Upper lobe of left lung (tissue), 6 donors: ENCODE data around the gene LHX5. TPM values are rescaled to one million over a fixed set of nuclear protein-coding genes. Genes with fewer than 3 reads are reported as not detected.
"Not testable (repeated sequence)": the region's sequence is repeated elsewhere in the genome, so short reads cannot be mapped to it uniquely, and the experiment has no call there.

ENCODE experiments used
- ATAC-seq, 2 donors: fragments of 200-7000 bp; cut with Tn5 transposase; one replicate each; pipeline ENCODE4 v1.9.1; 2022; ENCODE audit warnings: mild to moderate bottlenecking in 2 of 2, moderate library complexity in 2 of 2; ENCODE audit not compliant: low FRiP score in 2 of 2
- DNase-seq, 2 donors: peaks; one replicate each; pipeline ENCODE4 v3.0.0-alpha.2; 2019 to 2020
- H3K27ac ChIP-seq, 4 donors: fragments of 200-600 bp; sonication (generic); one replicate each; pipeline ENCODE4 v1.5.1; 2016 to 2019
- H3K27me3 ChIP-seq, 4 donors: fragments of 200-600 bp; sonication (generic); one replicate each; pipeline ENCODE4 v1.5.1; 2017 to 2019
- H3K36me3 ChIP-seq, 4 donors: fragments of 200-600 bp; sonication (generic); one replicate each; pipeline ENCODE4 v1.5.1; 2016 to 2019
- H3K4me1 ChIP-seq, 4 donors: fragments of 200-600 bp; sonication (generic); one replicate each; pipeline ENCODE4 v1.5.1; 2018 to 2019
- H3K4me3 ChIP-seq, 4 donors: fragments of 200-600 bp; sonication (generic); one replicate each; pipeline ENCODE4 v1.5.1; 2017 to 2019; ENCODE audit warnings: mild to moderate bottlenecking in 2 of 4, moderate library complexity in 1 of 4
- H3K9me3 ChIP-seq, 4 donors: fragments of 200-600 bp; sonication (generic); one replicate each; pipeline ENCODE4 v1.5.1; 2018 to 2019
- EP300 ChIP-seq, 4 donors: sonication (generic); formaldehyde crosslinking; IDR thresholded peaks; one replicate each; pipeline ENCODE4 v1.5.1; 2017; ENCODE audit warnings: antibody characterized with exemption in 4 of 4, control low read depth in 2 of 4
- POLR2A ChIP-seq, 4 donors: fragments of 450-650 bp; IDR thresholded peaks; one replicate each; pipeline ENCODE4 v1.5.1; 2016 to 2017; ENCODE audit warnings: antibody characterized with exemption in 4 of 4, mild to moderate bottlenecking in 2 of 4
- POLR2AphosphoS5 ChIP-seq, 2 donors: sonication (generic); formaldehyde crosslinking; IDR thresholded peaks; one replicate each; pipeline ENCODE4 v1.5.1; 2017; ENCODE audit warnings: antibody characterized with exemption in 2 of 2
- WGBS, 2 donors: methylation state at CpG; one replicate each; pipeline ENCODE4 v1.1.5; 2017 to 2018; 5-methylcytosine and 5-hydroxymethylcytosine counted together
- total RNA-seq, 6 donors: library from RNA; depleted of rRNA in 4 of 6; stranded (reverse); fragments of >200 nt in 4 of 6; gene quantifications; one replicate each; pipeline versions ENCODE4 v1.1.0 to v1.2.1, GENCODE V29; 2016 to 2021
- TF ChIP-seq, protein P1 (sequence below), 6 experiments: fragments of 450-650 bp in 4 of 6; fragments of 200-600 bp in 2 of 6; sonication (generic) in 2 of 6; IDR thresholded peaks; one replicate each; pipeline ENCODE4 v1.5.1; 2016 to 2019; ENCODE audit warnings: antibody characterized with exemption in 6 of 6
- donor health status: DM: no; HTN: no; CAD: no; lungs with moderate emphysema.
- donor health status: DM: no; HTN: yes; CAD: no; lungs with severe emphysema.

LHX5 gene
- total RNA-seq, 6 donors from 2014 or later: not detected

DNA sequence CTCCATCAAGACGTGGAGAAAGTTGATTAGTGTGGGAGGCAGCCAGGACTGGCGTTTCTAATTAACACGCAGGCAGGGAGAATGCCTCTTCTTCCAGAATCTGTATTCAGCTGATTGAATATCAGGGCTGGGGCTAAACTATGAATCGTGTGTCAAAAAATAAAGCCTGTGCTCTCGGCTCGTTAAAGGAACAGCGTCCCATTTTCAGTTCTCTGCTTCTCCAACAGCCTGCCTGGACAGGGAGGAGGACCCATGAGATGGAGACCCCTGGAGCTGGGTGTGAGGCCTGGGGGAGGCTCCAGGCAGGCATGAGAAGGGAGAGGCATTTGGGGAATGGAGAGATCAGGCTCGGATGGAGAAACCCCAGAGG lies 28.6 kb upstream of the LHX5 start:
- H3K4me1 ChIP-seq: no peaks in the 10 kb centered on the region
- ATAC-seq (no peak), DNase-seq (no peak)
- H3K27ac ChIP-seq: no peak overlapping the region
- peaks cover 0 to 7% (median 2%) of the 10 kb centered on the region in 4 donors for H3K27me3 ChIP-seq
- no peaks in the 10 kb centered on the region for H3K9me3 ChIP-seq
- WGBS, 2 donors: 19 to 27% methylated on average over 7 to 8 of the region's 8 CpGs
- no peaks in the 10 kb centered on the region for H3K36me3 ChIP-seq
- TF ChIP-seq EP300 (IDR thresholded peaks at IDR 0.05) (no peak), POLR2AphosphoS5 (IDR thresholded peaks at IDR 0.05) (no peak), POLR2A (IDR thresholded peaks at IDR 0.05) (no peak)
- H3K4me3 ChIP-seq: no peak overlapping the region

DNA sequence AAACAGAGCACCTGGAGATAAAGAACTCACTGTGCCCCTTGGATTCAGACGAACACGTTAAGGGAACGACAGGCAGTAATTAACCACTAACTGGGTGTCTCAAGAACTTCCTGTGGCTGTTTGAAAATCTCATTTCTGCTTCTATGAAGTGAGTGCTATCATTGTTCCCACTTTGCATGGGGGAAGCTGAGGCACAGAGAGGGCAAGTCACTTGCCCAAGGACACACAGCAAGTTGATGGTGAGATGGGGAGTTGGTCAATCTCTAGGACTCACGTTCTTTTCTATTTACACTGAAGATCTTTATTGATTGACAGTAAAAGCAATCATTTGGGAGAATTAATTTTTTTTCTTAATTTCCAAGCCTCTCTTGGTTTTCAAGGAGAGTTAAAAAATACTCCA lies 26.8 kb upstream of the LHX5 start:
- H3K36me3 ChIP-seq: no peaks in the 10 kb centered on the region
- H3K4me3 ChIP-seq: no peak overlapping the region
- DNase-seq: no peak
- H3K4me1 ChIP-seq: no peaks in the 10 kb centered on the region
- TF ChIP-seq POLR2A (IDR thresholded peaks at IDR 0.05) (no peak), EP300 (IDR thresholded peaks at IDR 0.05) (no peak), POLR2AphosphoS5 (IDR thresholded peaks at IDR 0.05) (no peak)
- H3K27me3 ChIP-seq: peaks cover 0 to 7% (median 2%) of the 10 kb centered on the region in 4 donors
- no peak overlapping the region for H3K27ac ChIP-seq
- H3K9me3 ChIP-seq: no peaks in the 10 kb centered on the region
- no peak for ATAC-seq
- 43 to 45% methylated on average over 4 of the region's 4 CpGs for WGBS, 2 donors

DNA sequence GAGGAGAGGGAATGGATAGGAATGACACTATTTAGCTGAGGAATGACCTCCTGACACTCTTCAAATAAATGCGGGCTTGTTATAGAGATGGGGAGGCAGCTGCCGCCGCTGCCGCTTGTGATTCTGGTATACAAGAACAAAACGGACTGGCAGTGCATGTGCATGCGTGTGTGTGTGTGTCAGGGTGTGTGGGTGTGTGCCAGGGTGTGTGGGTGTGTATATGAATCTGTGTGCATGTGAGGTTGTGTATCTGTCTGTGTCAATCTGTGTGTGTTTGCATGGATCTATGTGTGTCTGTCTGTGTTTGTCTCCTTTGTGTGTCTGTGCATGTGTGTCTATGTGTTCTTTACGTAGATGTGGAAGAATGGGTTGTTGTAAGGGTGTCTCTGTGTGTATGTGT lies 26.0 kb upstream of the LHX5 start:
- no peak overlapping the region for H3K4me3 ChIP-seq
- 30 to 38% methylated on average over 7 of the region's 7 CpGs for WGBS, 2 donors
- no peaks in the 10 kb centered on the region for H3K9me3 ChIP-seq
- no peak for DNase-seq
- no peak for TF ChIP-seq POLR2A (IDR thresholded peaks at IDR 0.05)
- TF ChIP-seq EP300 (IDR thresholded peaks at IDR 0.05): no peak
- TF ChIP-seq, protein P1, sequence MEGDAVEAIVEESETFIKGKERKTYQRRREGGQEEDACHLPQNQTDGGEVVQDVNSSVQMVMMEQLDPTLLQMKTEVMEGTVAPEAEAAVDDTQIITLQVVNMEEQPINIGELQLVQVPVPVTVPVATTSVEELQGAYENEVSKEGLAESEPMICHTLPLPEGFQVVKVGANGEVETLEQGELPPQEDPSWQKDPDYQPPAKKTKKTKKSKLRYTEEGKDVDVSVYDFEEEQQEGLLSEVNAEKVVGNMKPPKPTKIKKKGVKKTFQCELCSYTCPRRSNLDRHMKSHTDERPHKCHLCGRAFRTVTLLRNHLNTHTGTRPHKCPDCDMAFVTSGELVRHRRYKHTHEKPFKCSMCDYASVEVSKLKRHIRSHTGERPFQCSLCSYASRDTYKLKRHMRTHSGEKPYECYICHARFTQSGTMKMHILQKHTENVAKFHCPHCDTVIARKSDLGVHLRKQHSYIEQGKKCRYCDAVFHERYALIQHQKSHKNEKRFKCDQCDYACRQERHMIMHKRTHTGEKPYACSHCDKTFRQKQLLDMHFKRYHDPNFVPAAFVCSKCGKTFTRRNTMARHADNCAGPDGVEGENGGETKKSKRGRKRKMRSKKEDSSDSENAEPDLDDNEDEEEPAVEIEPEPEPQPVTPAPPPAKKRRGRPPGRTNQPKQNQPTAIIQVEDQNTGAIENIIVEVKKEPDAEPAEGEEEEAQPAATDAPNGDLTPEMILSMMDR (IDR thresholded peaks at IDR 0.05): no peak
- TF ChIP-seq POLR2AphosphoS5 (IDR thresholded peaks at IDR 0.05): no peak
- H3K27me3 ChIP-seq: peaks cover 0 to 7% (median 2%) of the 10 kb centered on the region in 4 donors
- no peaks in the 10 kb centered on the region for H3K4me1 ChIP-seq
- ATAC-seq: no peak
- no peak overlapping the region for H3K27ac ChIP-seq
- no peaks in the 10 kb centered on the region for H3K36me3 ChIP-seq

DNA sequence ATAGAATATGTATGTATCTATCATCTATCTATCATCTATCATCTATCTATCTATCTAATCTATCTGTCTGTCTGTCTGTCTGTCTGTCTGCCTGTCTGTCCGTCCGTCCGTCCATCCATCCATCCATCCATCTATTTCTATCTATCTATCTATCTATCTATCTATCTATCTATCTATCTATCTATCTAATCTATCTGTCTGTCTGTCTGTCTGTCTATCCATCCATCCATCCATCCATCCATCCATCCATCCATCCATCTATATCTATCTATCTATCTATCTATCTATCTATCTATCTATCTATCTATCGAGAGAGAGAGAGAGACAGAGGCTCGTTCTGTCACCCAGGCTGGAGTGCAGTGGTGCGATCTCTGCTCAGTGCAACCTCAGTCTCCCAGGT lies 24.3 kb upstream of the LHX5 start:
- not testable (repeated sequence) for H3K27me3 ChIP-seq, H3K27ac ChIP-seq, H3K9me3 ChIP-seq, DNase-seq, H3K4me3 ChIP-seq, H3K4me1 ChIP-seq, ATAC-seq, H3K36me3 ChIP-seq
- 88 to 93% methylated on average over 6 of the region's 6 CpGs for WGBS, 2 donors

DNA sequence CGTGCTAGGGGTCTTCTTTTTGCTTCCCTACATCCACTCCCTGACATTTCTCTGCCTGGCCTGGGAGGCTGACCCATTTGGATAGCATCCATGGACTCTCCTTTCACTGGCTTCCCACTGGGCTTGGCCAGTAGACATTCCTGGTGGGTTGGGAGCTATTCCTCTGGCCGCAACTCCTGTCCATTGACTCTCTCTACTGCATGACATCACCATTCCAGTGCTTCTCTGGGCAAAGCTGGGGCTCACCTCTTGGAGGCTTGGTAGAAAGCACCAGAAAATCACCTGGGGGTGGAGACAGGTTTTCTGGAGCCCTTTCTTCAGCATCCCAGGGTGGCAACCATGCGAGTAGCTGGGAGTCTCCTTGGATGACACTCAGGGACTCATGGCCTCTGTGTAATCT lies 16.7 kb upstream of the LHX5 start:
- DNase-seq (no peak), ATAC-seq (no peak)
- H3K27me3 ChIP-seq: peaks cover 0 to 2% (median under 1%) of the 10 kb centered on the region in 4 donors
- H3K9me3 ChIP-seq: no peaks in the 10 kb centered on the region
- H3K36me3 ChIP-seq: no peaks in the 10 kb centered on the region
- H3K4me1 ChIP-seq: no peaks in the 10 kb centered on the region
- TF ChIP-seq POLR2A (IDR thresholded peaks at IDR 0.05) (no peak), EP300 (IDR thresholded peaks at IDR 0.05) (no peak), POLR2AphosphoS5 (IDR thresholded peaks at IDR 0.05) (no peak)
- TF ChIP-seq, protein P1 (IDR thresholded peaks at IDR 0.05): no peak
- H3K27ac ChIP-seq: no peak overlapping the region
- WGBS, 2 donors: 78 to 82% methylated on average over 3 of the region's 3 CpGs
- no peak overlapping the region for H3K4me3 ChIP-seq

DNA sequence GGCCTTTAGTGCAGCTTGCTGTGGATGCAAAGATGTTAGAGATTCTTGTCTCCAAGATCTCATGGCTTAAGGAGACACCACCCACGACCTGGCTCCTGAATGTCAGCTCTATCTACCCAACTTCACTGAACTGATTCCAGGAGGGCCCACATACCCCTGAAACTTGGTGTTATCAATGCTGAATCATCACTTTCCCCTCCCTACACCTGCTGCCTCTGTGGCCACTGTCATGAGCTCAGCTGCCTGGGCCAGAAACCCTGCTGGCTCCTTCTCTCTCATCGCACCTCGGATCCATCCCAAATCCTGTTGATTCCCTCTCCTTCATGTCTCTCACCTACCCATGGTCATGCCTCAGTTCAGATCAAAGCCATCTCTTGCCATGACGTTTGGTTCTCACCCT lies 15.1 kb upstream of the LHX5 start:
- ATAC-seq (no peak), DNase-seq (no peak)
- H3K4me1 ChIP-seq: no peaks in the 10 kb centered on the region
- 21 to 35% methylated on average over 4 of the region's 4 CpGs for WGBS, 2 donors
- H3K27ac ChIP-seq: no peak overlapping the region
- no peak overlapping the region for H3K4me3 ChIP-seq
- H3K9me3 ChIP-seq: no peaks in the 10 kb centered on the region
- H3K36me3 ChIP-seq: no peaks in the 10 kb centered on the region
- TF ChIP-seq, protein P1 (IDR thresholded peaks at IDR 0.05): no peak
- TF ChIP-seq EP300 (IDR thresholded peaks at IDR 0.05) (no peak), POLR2AphosphoS5 (IDR thresholded peaks at IDR 0.05) (no peak), POLR2A (IDR thresholded peaks at IDR 0.05) (no peak)
- H3K27me3 ChIP-seq: peaks cover 0 to 3% (median 1%) of the 10 kb centered on the region in 4 donors
